Urinary bladder (tissue), 4 donors: ENCODE data around the gene ELP4. TPM values are rescaled to one million over a fixed set of nuclear protein-coding genes. Genes with fewer than 3 reads are reported as not detected.

ENCODE experiments used
- DNase-seq: peaks from one replicate; pipeline ENCODE4 v3.0.0-alpha.2; 2015; ENCODE audit errors: extremely low spot score
- H3K27ac ChIP-seq: one replicate; pipeline ENCODE4 v1.5.1; 2013; ENCODE audit warnings: low read depth, mild to moderate bottlenecking, moderate library complexity
- H3K36me3 ChIP-seq: one replicate; pipeline ENCODE4 v1.6.1; 2013; ENCODE audit warnings: mild to moderate bottlenecking, moderate library complexity; ENCODE audit not compliant: insufficient read depth
- H3K4me1 ChIP-seq: one replicate; pipeline ENCODE4 v1.6.1; 2013; ENCODE audit warnings: mild to moderate bottlenecking, moderate library complexity; ENCODE audit not compliant: insufficient read depth
- H3K4me3 ChIP-seq: one replicate; pipeline ENCODE4 v1.5.1; 2013; ENCODE audit warnings: low read depth, low read length
- WGBS: extraction: QIAGEN DNeasy Blood & Tissue Kit; methylation state at CpG from one replicate; pipeline ENCODE4 v1.1.7; 2013; 5-methylcytosine and 5-hydroxymethylcytosine counted together
- polyA plus RNA-seq: library from polyadenylated mRNA; stranded (reverse); fragments of 200-250 nt; gene quantifications from one replicate; pipeline ENCODE4 v1.2.3, GENCODE V29; 2013
- total RNA-seq: library from RNA; depleted of rRNA; stranded (reverse); fragments of >200 nt; gene quantifications from one replicate; pipeline ENCODE4 v1.2.3, GENCODE V29; 2014
- donor health status: healthy with polysubstance abuse.
- donor health status: healthy.

ELP4 gene
- total and polyA plus RNA-seq, 2 donors: 13.7 to 66.1 TPM

DNA sequence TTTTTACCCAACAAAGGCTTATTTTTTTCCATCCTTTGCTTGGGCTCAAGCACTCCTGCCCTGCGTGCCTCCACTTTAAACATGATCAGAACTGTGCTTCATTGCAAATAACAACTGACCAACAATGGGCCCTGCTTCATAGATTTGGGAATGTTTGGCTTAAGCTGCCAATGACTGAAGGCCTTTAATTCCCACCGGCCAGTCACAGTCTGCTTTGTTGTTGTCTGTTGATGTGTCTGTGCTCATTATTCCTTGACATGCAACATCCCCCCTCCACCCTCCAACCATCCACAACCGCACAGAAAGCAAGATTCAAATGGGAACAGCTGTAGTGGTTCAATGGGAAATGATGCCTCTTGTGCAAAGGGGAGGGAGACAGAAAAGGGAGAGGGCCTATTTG is 278.5 kb downstream of the ELP4 start:
- DNase-seq: no peak
- Histone ChIP-seq H3K4me1 (no peaks in the 10 kb centered on the region), H3K27ac (no peak overlapping the region), H3K36me3 (peaks cover 3% of the 10 kb centered on the region), H3K4me3 (no peak overlapping the region)
- WGBS: 76% methylated on average over 3 of the region's 3 CpGs

DNA sequence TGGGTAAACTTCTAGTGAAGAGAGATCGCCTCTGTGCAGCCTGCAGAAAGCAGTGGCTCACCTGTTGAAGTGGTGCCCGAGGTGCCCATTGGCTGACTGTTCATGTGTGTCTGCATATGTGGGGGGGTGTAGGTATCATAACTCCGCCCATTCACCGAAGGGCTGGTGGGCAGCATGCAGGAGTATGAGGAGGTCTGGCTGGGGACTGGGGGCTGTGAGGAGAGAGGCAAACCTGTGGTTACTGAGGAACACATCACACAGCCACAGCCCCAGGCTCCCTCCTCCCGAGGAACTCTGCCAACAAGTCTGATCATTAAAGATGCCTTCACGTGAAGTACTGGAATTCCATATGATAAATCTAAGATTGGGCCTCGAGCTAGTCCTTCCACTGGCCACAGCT is 281.1 kb downstream of the ELP4 start:
- 71% methylated on average over 7 of the region's 7 CpGs for WGBS
- Histone ChIP-seq H3K27ac (no peak overlapping the region), H3K4me3 (no peak overlapping the region)

DNA sequence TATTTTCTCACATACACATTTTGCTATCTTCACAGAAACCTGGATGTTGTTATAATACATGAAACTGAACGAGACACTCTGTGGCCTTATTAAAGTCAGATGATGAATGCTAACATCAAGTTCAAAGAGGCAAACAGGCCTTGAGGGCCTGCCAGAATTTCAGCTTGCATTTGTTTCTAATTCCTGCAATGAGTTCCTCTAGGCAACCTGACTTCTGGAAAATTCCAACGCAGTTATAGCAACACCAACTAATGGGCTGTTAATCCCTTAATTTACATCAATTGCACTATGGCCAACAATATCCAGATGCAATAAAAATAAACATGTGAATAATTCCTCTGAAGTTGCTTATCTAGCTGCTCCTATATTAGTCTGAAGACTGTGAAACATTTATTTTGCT is 282.5 kb downstream of the ELP4 start:
- no peak overlapping the region for H3K4me3 ChIP-seq
- H3K36me3 ChIP-seq: no peaks in the 10 kb centered on the region
- no peaks in the 10 kb centered on the region for H3K4me1 ChIP-seq
- no peak overlapping the region for H3K27ac ChIP-seq
- 56% methylated on average over 2 of the region's 2 CpGs for WGBS
- no peak for DNase-seq

More for the DNA sequence above, 281.1 kb downstream of the ELP4 start:
- Histone ChIP-seq H3K36me3 (no peaks in the 10 kb centered on the region), H3K4me1 (no peaks in the 10 kb centered on the region)
- no peak for DNase-seq

DNA sequence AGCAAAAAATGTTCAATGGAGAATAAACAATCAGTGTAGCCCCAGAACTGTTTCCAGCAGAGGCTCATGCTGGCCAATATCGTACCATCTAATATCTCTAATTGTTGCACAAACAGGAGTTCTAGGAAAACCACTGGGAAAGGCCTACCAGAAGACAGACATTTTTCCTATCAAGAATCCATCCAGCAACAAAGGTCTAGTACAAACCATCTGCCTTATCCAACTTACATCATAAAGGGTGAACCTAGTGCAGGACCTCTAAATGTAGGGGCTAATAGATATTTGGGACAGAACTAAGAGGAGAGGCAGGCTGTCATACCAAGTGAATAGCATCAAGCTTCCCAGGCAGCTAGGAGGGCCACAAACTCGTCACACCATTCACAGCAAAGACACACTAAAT is 282.9 kb downstream of the ELP4 start:
- no peak overlapping the region for H3K4me3 ChIP-seq
- H3K4me1 ChIP-seq: no peaks in the 10 kb centered on the region
- H3K27ac ChIP-seq: no peak overlapping the region
- WGBS: 89% methylated on average over 2 of the region's 2 CpGs
- no peaks in the 10 kb centered on the region for H3K36me3 ChIP-seq
- DNase-seq: no peak

DNA sequence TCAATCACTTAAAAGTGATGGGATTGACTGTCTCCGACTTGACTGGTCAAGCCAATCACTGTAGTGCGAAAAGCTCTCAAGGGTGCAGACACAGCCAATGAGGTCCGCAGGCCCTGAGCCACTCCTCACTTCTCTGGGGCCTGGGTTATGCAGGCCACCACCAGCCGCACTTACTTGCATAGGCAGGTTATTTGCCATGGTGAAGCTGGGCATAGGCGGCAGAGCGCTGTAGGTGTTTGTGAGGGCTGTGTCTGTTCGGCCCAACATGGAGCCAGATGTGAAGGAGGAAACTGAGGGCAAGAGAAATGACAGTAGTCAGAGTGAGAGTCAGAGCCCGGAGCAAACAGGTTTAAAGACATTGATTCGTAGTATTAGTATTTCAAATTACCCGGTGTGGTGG is 283.7 kb downstream of the ELP4 start:
- no peak overlapping the region for H3K27ac ChIP-seq
- no peaks in the 10 kb centered on the region for H3K4me1 ChIP-seq
- DNase-seq: no peak
- WGBS: 96% methylated on average over 10 of the region's 10 CpGs
- H3K4me3 ChIP-seq: no peak overlapping the region
- no peaks in the 10 kb centered on the region for H3K36me3 ChIP-seq

DNA sequence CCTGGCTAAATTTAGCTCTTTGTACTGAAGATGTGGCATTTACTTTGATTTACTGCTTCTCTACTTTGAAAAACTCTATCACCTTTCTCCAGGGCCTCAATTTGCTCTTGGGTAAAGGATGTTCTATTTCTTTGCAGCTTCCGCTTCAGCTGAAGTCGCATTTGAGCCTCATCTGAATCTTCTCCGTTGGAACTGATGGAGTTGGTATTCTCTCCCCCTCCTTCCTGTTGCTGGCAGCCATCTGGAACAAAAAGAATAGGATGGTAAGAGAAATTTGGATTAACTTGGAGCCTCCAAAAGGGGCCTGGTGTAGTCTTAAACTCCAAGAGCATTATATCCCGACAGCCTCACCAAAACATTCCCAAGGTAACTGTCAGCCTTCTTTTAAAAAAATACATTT is 285.0 kb downstream of the ELP4 start:
- DNase-seq: no peak
- H3K27ac ChIP-seq: no peak overlapping the region
- WGBS: 74% methylated on average over 4 of the region's 4 CpGs

DNA sequence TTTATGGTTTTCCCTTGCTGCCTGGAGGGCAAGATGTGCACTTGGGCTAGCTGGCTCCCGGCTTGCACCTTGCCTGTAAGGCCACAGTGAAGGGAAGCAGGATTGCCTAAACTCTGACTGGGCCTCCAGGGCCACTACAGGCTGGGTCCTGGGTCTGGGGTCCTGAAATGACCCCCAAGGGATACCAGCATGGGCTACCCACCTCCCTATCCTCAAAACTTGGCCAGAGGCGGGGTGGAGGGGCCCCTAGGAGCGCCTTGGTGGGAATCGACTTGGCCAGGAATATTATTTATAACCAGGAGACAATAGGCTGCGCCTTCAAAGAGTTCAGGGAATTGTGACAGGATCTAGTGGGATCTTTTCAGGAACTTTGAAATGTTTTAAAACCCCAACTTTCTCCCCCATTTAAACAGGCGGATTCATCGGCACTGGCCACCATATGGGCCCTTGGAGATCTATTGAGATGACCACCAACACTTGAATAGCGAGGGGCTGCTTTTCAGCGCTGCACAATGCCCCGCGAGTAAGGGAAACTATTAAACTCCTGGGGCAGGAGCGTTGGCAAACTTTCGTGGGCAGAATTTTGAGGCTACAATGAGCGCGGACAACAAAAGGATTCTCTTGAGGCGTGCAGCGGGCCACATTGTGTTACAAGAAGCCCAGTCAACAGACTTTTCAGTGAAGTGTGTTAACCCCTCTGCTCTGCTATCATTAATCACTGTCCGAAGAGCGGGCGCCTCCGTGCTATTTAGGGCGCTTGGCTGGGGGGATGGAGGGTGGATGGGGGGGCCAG is 286.3 kb downstream of the ELP4 start:
- WGBS: 42% methylated on average over 22 of the region's 22 CpGs
- Histone ChIP-seq H3K27ac (no peak overlapping the region), H3K36me3 (no peaks in the 10 kb centered on the region), H3K4me3 (no peak overlapping the region), H3K4me1 (no peaks in the 10 kb centered on the region)
- DNase-seq: no peak

More for the DNA sequence above, 285.0 kb downstream of the ELP4 start:
- H3K4me1 ChIP-seq: no peaks in the 10 kb centered on the region
- H3K36me3 ChIP-seq: no peaks in the 10 kb centered on the region
- H3K4me3 ChIP-seq: no peak overlapping the region

DNA sequence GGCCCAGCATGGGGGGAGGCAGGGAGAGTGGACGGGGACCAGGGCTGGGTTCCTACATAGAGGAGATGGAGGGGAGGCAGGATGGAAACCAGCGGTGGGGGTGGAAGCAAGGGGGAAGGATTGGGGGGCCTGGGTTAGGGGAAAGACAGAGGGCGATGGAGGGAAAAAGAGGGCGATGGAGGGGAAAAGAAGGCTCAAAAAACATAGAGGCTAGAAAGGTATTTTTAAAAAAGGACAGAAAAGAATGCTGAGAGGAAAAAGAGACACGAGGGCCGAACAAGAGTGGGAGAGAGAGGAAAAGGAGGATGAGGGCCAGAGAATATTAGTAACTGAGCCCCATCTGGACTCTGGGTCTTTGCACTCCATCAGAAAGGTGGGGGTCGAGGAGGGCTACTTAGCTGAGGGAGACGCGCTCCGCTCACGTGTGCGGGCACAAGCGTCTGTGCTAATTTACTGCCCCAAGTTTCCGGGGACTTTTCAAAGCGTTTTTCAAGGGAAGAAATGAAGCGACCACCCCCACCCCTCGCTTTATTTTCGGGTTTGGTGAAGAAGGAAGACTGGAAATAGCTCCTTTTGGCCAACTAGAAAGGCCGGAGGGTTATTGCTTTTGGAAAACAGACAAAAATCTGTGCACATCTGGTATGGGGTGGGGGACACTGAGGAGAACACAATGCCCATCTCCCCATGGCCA is 287.1 kb downstream of the ELP4 start:
- Histone ChIP-seq H3K27ac (no peak overlapping the region), H3K4me1 (no peaks in the 10 kb centered on the region), H3K4me3 (no peak overlapping the region), H3K36me3 (no peaks in the 10 kb centered on the region)
- DNase-seq: no peak
- WGBS: 12% methylated on average over 19 of the region's 19 CpGs

DNA sequence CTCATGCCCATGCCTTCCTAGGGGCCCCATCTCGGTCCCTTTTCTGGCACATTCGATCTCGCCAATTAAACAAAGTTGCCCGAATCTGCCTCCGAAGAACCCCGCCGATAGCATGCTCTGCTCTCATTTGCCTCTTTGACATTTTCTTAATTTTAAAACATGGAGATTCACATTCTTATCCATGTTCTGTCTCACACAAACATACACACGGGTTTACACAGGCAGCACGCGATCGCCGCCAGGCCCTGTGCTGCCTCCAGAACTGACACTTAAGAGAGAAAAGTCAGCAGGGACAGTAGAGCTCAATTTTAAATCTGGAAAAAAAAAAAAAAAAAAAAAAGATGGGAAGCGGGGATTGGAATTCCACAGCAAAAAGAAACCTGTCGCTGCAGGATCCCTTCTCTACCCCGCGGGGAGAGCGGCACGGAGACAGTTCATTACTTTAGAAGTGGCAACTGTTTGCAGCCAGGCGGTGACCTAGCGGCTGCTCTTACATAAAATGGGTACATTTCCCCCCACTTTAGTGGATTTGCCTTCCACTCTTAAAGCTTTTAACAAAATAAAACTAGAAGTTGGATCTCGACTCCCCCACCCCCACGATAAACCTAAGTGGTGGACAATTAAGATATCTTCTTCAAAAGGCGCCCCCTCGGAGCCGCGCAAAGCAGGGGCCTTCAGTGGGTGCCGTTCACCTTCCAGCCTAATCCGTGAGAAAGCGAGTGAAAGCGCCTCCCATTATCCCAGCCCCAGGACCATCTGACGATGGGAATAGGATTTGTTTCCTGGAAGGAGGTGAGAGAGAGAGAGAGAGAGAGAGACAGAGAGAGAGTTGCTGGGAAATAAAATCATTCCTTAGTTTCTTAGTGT is 287.9 kb downstream of the ELP4 start:
- 9% methylated on average over 31 of the region's 31 CpGs for WGBS
- Histone ChIP-seq H3K27ac (no peak overlapping the region), H3K4me3 (no peak overlapping the region), H3K36me3 (no peaks in the 10 kb centered on the region), H3K4me1 (no peaks in the 10 kb centered on the region)
- DNase-seq: no peak

DNA sequence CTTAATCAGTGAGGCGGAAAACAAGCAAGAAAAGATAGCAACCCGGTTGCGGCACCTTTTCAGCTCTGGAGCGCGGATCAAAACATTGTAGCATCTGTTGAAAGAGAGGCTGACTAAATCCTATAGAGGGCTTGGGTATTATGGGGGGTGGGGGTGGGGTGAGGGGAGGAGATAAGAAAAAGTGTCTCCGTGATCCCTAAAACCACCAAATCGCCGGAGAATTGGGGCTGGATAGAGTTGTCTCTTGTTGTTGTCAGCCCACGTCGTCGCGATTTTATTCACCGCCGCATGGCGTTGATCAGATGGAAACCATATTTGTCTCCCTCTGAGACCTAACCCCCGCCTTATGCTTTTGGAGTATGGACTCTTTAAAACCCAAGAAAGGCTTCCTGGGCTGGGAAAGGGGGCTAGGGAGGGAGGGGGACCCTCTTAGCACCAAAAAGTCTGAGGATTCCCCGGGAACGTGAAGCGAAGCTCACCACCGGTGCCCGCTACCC is 288.5 kb downstream of the ELP4 start:
- WGBS: 3% methylated on average over 21 of the region's 21 CpGs
- no peaks in the 10 kb centered on the region for H3K4me1 ChIP-seq
- no peak overlapping the region for H3K27ac ChIP-seq
- H3K36me3 ChIP-seq: no peaks in the 10 kb centered on the region
- no peak overlapping the region for H3K4me3 ChIP-seq
- DNase-seq: no peak

DNA sequence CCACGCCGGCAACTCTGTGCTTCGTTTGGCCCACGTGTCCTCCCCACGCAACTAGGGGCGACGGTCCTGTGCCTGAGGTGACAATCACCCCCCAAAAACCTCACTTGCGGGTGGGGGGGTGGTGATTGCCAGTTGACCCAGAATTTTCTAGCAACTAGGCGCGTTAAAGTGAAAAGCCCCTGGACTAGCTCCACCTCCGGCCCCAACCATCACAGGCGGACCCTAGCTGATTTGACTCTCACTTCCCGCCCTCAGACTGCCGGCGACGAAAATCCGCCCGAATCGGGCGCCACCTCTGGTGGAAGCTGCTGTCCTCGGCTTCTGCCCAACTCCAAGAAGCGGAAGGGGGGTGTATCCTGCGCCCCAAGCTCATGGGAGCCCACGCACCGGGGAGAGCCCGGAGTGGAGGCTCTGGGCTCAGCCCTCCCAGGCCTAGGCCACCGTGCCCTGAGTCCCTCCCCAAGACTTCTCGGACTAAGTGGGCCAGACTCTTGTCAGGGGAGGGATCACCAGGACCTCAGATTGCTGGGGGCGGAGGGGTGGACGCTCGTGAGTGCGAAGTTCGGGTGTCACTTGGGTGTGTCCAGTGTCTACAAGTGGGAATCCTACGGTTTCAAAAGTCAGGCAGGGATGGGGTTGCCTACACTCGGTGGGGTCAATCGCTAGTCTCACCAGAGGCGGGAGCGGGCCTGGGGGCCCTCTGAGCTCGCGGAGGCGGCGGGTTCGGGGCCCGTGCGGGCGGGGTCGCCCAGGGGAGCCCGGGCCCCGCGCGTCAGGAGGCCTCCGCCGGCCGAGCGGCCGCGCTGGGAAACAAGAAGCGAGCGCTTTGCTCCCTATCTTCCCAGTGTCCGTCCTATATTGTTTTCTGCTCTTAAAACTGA is 289.2 kb downstream of the ELP4 start:
- Histone ChIP-seq H3K27ac (no peak overlapping the region), H3K4me3 (no peak overlapping the region), H3K36me3 (no peaks in the 10 kb centered on the region), H3K4me1 (no peaks in the 10 kb centered on the region)
- no peak for DNase-seq
- 2% methylated on average over 60 of the region's 60 CpGs for WGBS

DNA sequence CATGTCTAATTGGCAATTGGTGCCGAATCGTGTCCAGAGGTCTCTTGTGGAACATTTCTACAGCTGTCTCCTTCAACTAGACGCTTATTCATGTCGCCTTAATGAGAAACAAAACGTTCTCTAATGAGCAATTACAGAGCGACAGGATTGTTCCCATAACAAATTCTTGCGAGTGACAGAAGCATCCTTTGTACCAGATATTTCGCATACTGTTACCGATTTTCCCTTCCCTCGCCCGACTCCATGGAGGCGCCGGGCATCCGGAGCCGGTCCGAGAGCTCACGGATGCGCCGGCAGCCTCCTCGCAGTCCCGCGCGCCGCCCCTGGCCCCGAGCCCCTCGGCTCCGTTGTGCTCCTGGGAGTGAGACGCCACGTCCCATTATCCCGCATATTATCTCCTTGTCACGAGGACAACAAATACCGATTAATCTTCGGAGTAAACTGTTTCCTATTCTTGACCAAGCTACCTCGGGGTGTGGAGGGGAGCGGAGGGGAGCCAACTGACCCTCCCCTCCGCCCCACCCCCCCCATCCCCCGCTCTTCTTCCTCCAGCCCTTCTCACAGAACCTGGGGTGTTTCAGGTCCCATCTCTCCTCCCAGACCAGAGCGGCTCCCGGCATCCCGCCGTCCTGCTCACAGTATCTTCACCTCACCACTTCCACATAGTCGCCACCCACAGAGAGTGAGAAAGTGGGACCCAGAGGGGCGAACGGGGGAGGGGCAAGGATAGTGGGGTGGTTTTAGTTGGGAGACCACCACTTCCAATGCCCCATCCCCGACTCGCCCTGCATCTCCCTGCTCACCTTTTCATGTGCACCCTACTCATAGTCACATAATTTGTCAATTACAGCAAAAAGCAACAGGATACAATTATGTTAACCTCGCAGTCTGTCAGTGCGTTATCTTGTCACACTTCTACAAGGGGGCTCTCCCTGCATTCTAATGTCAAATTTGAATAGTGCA is 290.1 kb downstream of the ELP4 start:
- DNase-seq: no peak
- H3K27ac ChIP-seq: no peak overlapping the region
- no peaks in the 10 kb centered on the region for H3K4me1 ChIP-seq
- no peaks in the 10 kb centered on the region for H3K36me3 ChIP-seq
- no peak overlapping the region for H3K4me3 ChIP-seq
- 3% methylated on average over 48 of the region's 48 CpGs for WGBS
